ENCODE results near the gene PDX1.
A peak's percentile ranks its signal among the peaks of the same experiment; 100 is the strongest.

PDX1 gene

DNA sequence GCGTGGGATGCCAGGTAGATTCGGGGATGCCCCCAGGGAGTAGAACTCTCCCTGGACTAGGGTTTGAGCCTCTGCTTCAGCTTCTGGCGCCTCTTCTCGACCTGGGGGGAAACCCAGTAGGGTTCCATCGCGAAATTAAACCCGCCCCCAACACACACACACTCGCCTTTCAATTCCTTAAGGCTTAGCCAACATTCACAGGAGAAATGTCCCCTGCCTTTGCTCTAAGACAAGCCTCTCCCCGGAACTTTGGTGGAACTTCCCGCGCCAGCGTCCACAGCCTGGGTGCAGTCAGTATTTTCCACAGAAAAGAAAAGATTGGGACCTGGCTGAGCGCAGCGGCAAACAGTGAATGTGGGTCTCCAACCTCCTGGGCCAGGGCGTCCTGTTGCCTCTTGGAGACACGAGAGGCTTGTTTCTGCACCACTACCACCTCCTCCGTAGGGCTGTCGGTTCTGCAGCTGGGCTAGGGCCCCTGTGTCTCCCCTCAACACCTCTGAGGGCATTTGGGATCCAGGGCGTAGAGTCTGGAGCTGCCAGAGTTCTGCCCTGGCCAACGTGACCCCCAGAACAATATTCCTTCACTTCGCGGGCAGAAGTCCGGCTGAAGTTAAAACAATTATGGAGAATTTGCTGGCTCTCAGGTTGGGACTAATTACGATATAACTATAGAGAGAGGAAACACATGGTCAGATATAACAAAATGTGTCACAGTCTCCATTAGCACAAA is 3.2 kb downstream of the PDX1 start:
- H3K4ac ChIP-seq (ENCODE audit: low read length) = no peak overlapping the region
- H3K79me1 ChIP-seq (ENCODE audit: low read depth, low read length) = no peaks in the 10 kb centered on the region
- H3K27me3 ChIP-seq (ENCODE audit: control insufficient read depth in 3 of 3, insufficient read depth in 3 of 3, low read depth in 1 of 3, low read length in 3 of 3) = peaks cover 80 to 100% (median 99%) of the 10 kb centered on the region in 3 experiments
- no peak overlapping the region for H2BK12ac ChIP-seq (ENCODE audit: low read length)
- DNase-seq (ENCODE audit: low spot score) = no peak
- no peak overlapping the region for H2BK15ac ChIP-seq (ENCODE audit: low read length)
- WGBS, 2 donors (ENCODE audit: extremely low coverage in 2 of 2, insufficient read length in 2 of 2, insufficient replicate concordance in 1 of 2) = no CpG with 5 or more reads among the region's 24 CpGs
- no peak overlapping the region for H2BK120ac ChIP-seq (ENCODE audit: low read depth, low read length)
- H3K4me1 ChIP-seq (ENCODE audit: control insufficient read depth in 2 of 2, insufficient read depth in 1 of 2, low read depth in 1 of 2, low read length in 2 of 2) = peaks cover 2% of the 10 kb centered on the region in 2 donors
- H3K4me3 ChIP-seq (ENCODE audit: low read length in 2 of 2) = no peak overlapping the region
- no peak overlapping the region for H2BK5ac ChIP-seq (ENCODE audit: low read length)
- no peak overlapping the region for H4K8ac ChIP-seq (ENCODE audit: low read depth, low read length)
- no peaks in the 10 kb centered on the region for H3K36me3 ChIP-seq (replicated peaks in 1 of 2; ENCODE audit: control insufficient read depth in 2 of 2, insufficient read depth in 2 of 2, low read length in 2 of 2)
- no peak overlapping the region for H3K18ac ChIP-seq (ENCODE audit: low read length)
- H2AK5ac ChIP-seq (ENCODE audit: low read depth, low read length) = no peak overlapping the region
- H3K14ac ChIP-seq (ENCODE audit: low read length) = no peak overlapping the region
- H3K9ac ChIP-seq (ENCODE audit: low read depth, low read length, poor library complexity) = no peak overlapping the region
- peak overlapping the region; percentile 19 for H3K23ac ChIP-seq (ENCODE audit: low read depth, low read length, poor library complexity)
- H3K27ac ChIP-seq (replicated peaks; ENCODE audit: low read length) = no peak overlapping the region
- no peak overlapping the region for H2AFZ ChIP-seq (ENCODE audit: low read length)
- no peak overlapping the region for H4K91ac ChIP-seq (ENCODE audit: low read depth, low read length, poor library complexity)
- H3K9me3 ChIP-seq (replicated peaks in 1 of 2; ENCODE audit: control insufficient read depth in 2 of 2, insufficient read depth in 1 of 2, low read depth in 1 of 2, low read length in 2 of 2) = peaks cover 0 to 8% of the 10 kb centered on the region in 2 donors
- no peak overlapping the region for H3K4me2 ChIP-seq (ENCODE audit: insufficient read depth, low read length, poor library complexity, severe bottlenecking)

DNA sequence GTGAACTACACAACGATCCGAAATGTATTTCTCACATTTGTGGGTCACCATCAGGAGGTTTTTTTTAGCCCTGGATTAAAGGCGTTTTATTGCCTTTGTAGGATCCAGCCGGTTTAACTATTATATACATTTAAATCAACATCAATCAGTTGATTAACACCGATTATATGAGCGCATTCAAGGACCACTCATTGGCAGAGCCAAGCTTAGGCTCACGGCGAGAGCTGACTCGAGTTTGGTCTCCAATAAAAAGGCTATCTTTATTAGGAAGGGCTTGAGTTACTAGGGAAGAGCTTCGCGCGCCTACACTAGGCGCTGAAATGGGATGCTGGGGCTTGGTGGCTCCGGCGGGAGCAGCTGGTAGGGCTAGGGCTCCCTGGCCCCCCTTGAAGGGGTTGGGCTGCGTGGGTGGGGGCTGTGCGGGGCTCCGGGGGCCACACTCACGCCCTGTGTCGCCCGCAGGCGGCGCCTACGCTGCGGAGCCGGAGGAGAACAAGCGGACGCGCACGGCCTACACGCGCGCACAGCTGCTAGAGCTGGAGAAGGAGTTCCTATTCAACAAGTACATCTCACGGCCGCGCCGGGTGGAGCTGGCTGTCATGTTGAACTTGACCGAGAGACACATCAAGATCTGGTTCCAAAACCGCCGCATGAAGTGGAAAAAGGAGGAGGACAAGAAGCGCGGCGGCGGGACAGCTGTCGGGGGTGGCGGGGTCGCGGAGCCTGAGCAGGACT is 4.2 kb downstream of the PDX1 start:
- H3K27ac ChIP-seq (replicated peaks; ENCODE audit: low read length) = no peak overlapping the region
- H2AFZ ChIP-seq (ENCODE audit: low read length) = peak overlapping the region; percentile 49
- H4K8ac ChIP-seq (ENCODE audit: low read depth, low read length) = no peak overlapping the region
- no peak overlapping the region for H2BK120ac ChIP-seq (ENCODE audit: low read depth, low read length)
- no peak overlapping the region for H2AK5ac ChIP-seq (ENCODE audit: low read depth, low read length)
- no peak overlapping the region for H3K9ac ChIP-seq (ENCODE audit: low read depth, low read length, poor library complexity)
- H3K14ac ChIP-seq (ENCODE audit: low read length) = peak overlapping the region; percentile 74
- peak; percentile 36 for DNase-seq (ENCODE audit: low spot score)
- H3K4me3 ChIP-seq (ENCODE audit: low read length in 2 of 2) = no peak overlapping the region
- H2BK12ac ChIP-seq (ENCODE audit: low read length) = no peak overlapping the region
- no peaks in the 10 kb centered on the region for H3K9me3 ChIP-seq (replicated peaks in 1 of 2; ENCODE audit: control insufficient read depth in 2 of 2, insufficient read depth in 1 of 2, low read depth in 1 of 2, low read length in 2 of 2)
- no peak overlapping the region for H2BK15ac ChIP-seq (ENCODE audit: low read length)
- WGBS, 2 donors (ENCODE audit: extremely low coverage in 2 of 2, insufficient read length in 2 of 2, insufficient replicate concordance in 1 of 2) = no CpG with 5 or more reads among the region's 48 CpGs
- H3K23ac ChIP-seq (ENCODE audit: low read depth, low read length, poor library complexity) = peak overlapping the region; percentile 31
- no peak overlapping the region for H3K18ac ChIP-seq (ENCODE audit: low read length)
- H3K36me3 ChIP-seq (replicated peaks in 1 of 2; ENCODE audit: control insufficient read depth in 2 of 2, insufficient read depth in 2 of 2, low read length in 2 of 2) = no peaks in the 10 kb centered on the region
- H3K79me1 ChIP-seq (ENCODE audit: low read depth, low read length) = no peaks in the 10 kb centered on the region
- H3K4me2 ChIP-seq (ENCODE audit: insufficient read depth, low read length, poor library complexity, severe bottlenecking) = no peak overlapping the region
- no peak overlapping the region for H2BK5ac ChIP-seq (ENCODE audit: low read length)
- H3K4me1 ChIP-seq (ENCODE audit: control insufficient read depth in 2 of 2, insufficient read depth in 1 of 2, low read depth in 1 of 2, low read length in 2 of 2) = no peaks in the 10 kb centered on the region
- no peak overlapping the region for H4K91ac ChIP-seq (ENCODE audit: low read depth, low read length, poor library complexity)
- peaks cover 81 to 100% (median 99%) of the 10 kb centered on the region in 3 experiments for H3K27me3 ChIP-seq (ENCODE audit: control insufficient read depth in 3 of 3, insufficient read depth in 3 of 3, low read depth in 1 of 3, low read length in 3 of 3)
- H3K4ac ChIP-seq (ENCODE audit: low read length) = no peak overlapping the region

DNA sequence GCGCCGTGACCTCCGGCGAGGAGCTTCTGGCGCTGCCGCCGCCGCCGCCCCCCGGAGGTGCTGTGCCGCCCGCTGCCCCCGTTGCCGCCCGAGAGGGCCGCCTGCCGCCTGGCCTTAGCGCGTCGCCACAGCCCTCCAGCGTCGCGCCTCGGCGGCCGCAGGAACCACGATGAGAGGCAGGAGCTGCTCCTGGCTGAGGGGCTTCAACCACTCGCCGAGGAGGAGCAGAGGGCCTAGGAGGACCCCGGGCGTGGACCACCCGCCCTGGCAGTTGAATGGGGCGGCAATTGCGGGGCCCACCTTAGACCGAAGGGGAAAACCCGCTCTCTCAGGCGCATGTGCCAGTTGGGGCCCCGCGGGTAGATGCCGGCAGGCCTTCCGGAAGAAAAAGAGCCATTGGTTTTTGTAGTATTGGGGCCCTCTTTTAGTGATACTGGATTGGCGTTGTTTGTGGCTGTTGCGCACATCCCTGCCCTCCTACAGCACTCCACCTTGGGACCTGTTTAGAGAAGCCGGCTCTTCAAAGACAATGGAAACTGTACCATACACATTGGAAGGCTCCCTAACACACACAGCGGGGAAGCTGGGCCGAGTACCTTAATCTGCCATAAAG is 4.8 kb downstream of the PDX1 start:
- Histone ChIP-seq H3K4me2 (ENCODE audit: insufficient read depth, low read length, poor library complexity, severe bottlenecking) (no peak overlapping the region), H3K23ac (ENCODE audit: low read depth, low read length, poor library complexity) (peak overlapping the region; percentile 31), H2BK15ac (ENCODE audit: low read length) (no peak overlapping the region), H4K91ac (ENCODE audit: low read depth, low read length, poor library complexity) (no peak overlapping the region), H3K9ac (ENCODE audit: low read depth, low read length, poor library complexity) (no peak overlapping the region), H4K8ac (ENCODE audit: low read depth, low read length) (no peak overlapping the region), H3K27ac (replicated peaks; ENCODE audit: low read length) (no peak overlapping the region), H3K4me1 (ENCODE audit: control insufficient read depth in 2 of 2, insufficient read depth in 1 of 2, low read depth in 1 of 2, low read length in 2 of 2) (no peaks in the 10 kb centered on the region), H3K9me3 (replicated peaks in 1 of 2; ENCODE audit: control insufficient read depth in 2 of 2, insufficient read depth in 1 of 2, low read depth in 1 of 2, low read length in 2 of 2) (no peaks in the 10 kb centered on the region), H2BK5ac (ENCODE audit: low read length) (no peak overlapping the region), H2AK5ac (ENCODE audit: low read depth, low read length) (no peak overlapping the region), H2AFZ (ENCODE audit: low read length) (peak overlapping the region; percentile 49), H3K36me3 (replicated peaks in 1 of 2; ENCODE audit: control insufficient read depth in 2 of 2, insufficient read depth in 2 of 2, low read length in 2 of 2) (no peaks in the 10 kb centered on the region), H3K14ac (ENCODE audit: low read length) (peak overlapping the region; percentile 59), H3K18ac (ENCODE audit: low read length) (no peak overlapping the region), H3K4ac (ENCODE audit: low read length) (no peak overlapping the region), H3K27me3 (ENCODE audit: control insufficient read depth in 3 of 3, insufficient read depth in 3 of 3, low read depth in 1 of 3, low read length in 3 of 3) (peaks cover 86 to 100% (median 100%) of the 10 kb centered on the region in 3 experiments), H2BK12ac (ENCODE audit: low read length) (no peak overlapping the region), H3K4me3 (ENCODE audit: low read length in 2 of 2) (no peak overlapping the region), H2BK120ac (ENCODE audit: low read depth, low read length) (no peak overlapping the region), H3K79me1 (ENCODE audit: low read depth, low read length) (no peaks in the 10 kb centered on the region)
- DNase-seq (ENCODE audit: low spot score) = peak; percentile 23
- WGBS, 2 donors (ENCODE audit: extremely low coverage in 2 of 2, insufficient read length in 2 of 2, insufficient replicate concordance in 1 of 2) = no CpG with 5 or more reads among the region's 46 CpGs
